Epithelial cell of esophagus (primary cell): ENCODE measurements around the gene UBE2O.

Experiments used
- DNase-seq: peaks from one replicate; pipeline ENCODE4 v3.0.0; 2010; ENCODE audit warnings: low read depth
- H3K4me3 ChIP-seq: 2 replicates; pipeline ENCODE4 v1.5.1; 2011; ENCODE audit warnings: mild to moderate bottlenecking, low read length, control low read depth
- CTCF ChIP-seq: IDR thresholded peaks from 2 replicates; pipeline ENCODE4 v1.5.1; 2011; ENCODE audit warnings: low read depth, mild to moderate bottlenecking, low read length, control low read depth, inconsistent platforms; ENCODE audit not compliant: insufficient read depth; ENCODE audit errors: missing control alignments

The UBE2O gene

GRCh38 chr17:76452660-76453430 lies at the start of gene UBE2O:
Gene UBE2O, minus strand, starts transcription at chr17:76453152. Its CDS starts 11 bp downstream, at chr17:76453141.
- H3K4me3 ChIP-seq: peak within 1 kb of the TSS; percentile 68
- DNase-seq: peak; percentile 88
- TF ChIP-seq CTCF: peak; percentile 26

- no peak for TF ChIP-seq CTCF
Measured at GRCh38 chr17:76501827-76502307, 48.9 kb upstream of the UBE2O start.

GRCh38 chr17:76501018-76501826 lies 48.3 kb upstream of the UBE2O start, which contains the start of gene RHBDF2:
Gene RHBDF2, minus strand, starts transcription at chr17:76501423. Its CDS starts 19,899 bp downstream, at chr17:76481524.
- peak within 1 kb of the TSS; percentile 89 for H3K4me3 ChIP-seq
- peak; percentile 90 for DNase-seq

More at GRCh38 chr17:76501827-76502307, 48.9 kb upstream of the UBE2O start:
- no peak overlapping the region for H3K4me3 ChIP-seq
- DNase-seq: no peak

GRCh38 chr17:76500747-76501017 lies 47.7 kb upstream of the UBE2O start:
- TF ChIP-seq CTCF: no peak
- peak overlapping the region; percentile 89 for H3K4me3 ChIP-seq
- no peak for DNase-seq

More at GRCh38 chr17:76501018-76501826, 48.3 kb upstream of the UBE2O start, which contains the start of gene RHBDF2:
- no peak for TF ChIP-seq CTCF

- DNase-seq: peak; percentile 34
- TF ChIP-seq CTCF: no peak
- peak overlapping the region; percentile 89 for H3K4me3 ChIP-seq
Measured at GRCh38 chr17:76500074-76500746, 47.3 kb upstream of the UBE2O start.

- H3K4me3 ChIP-seq: peak overlapping the region; percentile 89
- TF ChIP-seq CTCF: no peak
- peak; percentile 42 for DNase-seq
Measured at GRCh38 chr17:76499267-76499667, 46.3 kb upstream of the UBE2O start.
